KOPT-K1 (cell line): ENCODE measurements around the gene CHI3L2.
A peak's percentile ranks its signal among the peaks of the same experiment; 100 is the strongest.

ENCODE experiments used
- H3K27ac ChIP-seq: fragments of 200-600 bp; sonication (generic); 2 replicates; pipeline ENCODE4 v1.5.1; 2016; ENCODE audit warnings: antibody characterized with exemption, mild to moderate bottlenecking, low read depth, low read length; ENCODE audit not compliant: poor library complexity, severe bottlenecking
- H3K36me3 ChIP-seq: fragments of 200-600 bp; sonication (generic); 2 replicates; pipeline ENCODE4 v1.5.1; 2017; ENCODE audit warnings: antibody characterized with exemption, mild to moderate bottlenecking, low read length, moderate library complexity; ENCODE audit not compliant: insufficient read depth
- H3K9me3 ChIP-seq: fragments of 200-600 bp; sonication (generic); 2 replicates; pipeline ENCODE4 v1.5.1; 2017; ENCODE audit warnings: antibody characterized with exemption, low read length, mild to moderate bottlenecking; ENCODE audit not compliant: insufficient read depth, poor library complexity, severe bottlenecking

The CHI3L2 gene

DNA sequence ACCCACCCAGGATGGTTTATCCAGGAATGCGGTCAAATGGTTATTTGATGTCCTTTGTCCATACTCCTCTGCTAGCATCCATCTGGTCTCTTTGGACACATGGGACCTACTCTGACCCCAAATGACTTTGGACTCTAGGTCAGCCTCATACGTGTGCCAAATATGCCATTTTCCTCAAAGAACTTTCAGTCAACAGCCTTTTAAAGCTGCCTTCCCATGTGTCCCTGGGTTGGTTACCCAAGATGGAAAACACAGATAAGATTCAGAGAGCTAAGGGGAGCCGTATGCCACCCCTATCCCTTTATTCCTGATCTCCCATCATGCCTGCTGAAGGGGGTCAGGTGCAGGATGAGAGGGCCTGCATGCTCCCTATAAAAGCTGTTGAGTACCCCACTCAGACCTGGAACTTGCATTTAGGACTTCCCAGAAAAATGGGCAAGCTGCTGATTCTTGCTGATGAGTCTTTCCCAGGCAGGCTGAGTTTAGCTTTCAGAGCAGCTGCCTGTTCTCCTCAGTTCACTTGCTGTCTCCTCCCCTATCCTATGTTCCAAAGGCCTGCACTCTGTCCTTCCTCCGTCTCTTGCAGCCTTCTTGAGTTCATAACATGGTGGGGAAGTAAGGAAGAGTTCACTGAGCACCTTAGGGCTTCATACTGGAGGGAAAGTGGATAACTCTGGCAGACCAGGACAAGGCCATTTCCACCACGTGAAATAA is 19.8 kb downstream of the CHI3L2 start:
- H3K36me3 ChIP-seq, result peaks cover 35% of the 10 kb centered on the region
- no peak overlapping the region for H3K27ac ChIP-seq
- H3K9me3 ChIP-seq, result no peaks in the 10 kb centered on the region

DNA sequence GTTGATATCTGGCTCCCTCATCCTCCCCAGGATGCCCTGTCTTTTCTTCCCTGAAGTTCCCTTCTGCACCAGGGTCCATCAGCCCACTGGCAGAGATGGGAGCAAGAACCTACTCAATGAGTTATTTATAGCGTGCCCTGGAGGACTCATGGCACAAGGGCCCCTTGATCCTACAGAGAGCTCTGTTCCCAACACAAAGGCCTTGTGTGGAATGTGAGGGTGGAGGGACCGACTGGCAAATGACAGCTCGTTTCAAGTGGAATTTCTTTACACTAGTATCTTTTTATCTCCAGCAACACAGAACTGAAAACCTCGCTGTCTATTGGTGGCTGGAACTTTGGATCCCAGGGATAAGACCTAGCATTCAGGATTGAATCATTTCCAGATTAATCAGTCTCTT is 22.4 kb downstream of the CHI3L2 start:
- H3K36me3 ChIP-seq, result peaks cover 8% of the 10 kb centered on the region
- no peak overlapping the region for H3K27ac ChIP-seq
- H3K9me3 ChIP-seq, result no peaks in the 10 kb centered on the region

DNA sequence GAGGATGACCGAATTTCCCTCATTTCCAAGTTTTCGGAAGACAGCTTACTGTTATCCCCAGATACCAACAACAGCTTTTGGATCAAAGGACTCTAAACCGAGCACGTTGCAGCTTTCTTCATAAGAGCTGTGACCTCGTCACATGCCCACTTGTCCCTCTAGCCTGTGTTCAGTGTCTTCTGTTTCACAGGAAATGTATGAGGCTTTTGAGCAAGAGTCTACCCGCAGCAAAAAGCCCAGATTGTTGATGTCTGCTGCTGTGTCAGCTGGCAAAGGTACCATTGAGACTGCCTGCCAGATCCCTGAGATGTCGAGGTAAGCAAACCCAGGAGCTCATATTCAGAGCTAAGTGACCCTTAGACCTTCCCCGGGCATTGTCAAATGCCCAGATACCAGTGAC is 24.1 kb downstream of the CHI3L2 start:
- H3K36me3 ChIP-seq, result no peaks in the 10 kb centered on the region

DNA sequence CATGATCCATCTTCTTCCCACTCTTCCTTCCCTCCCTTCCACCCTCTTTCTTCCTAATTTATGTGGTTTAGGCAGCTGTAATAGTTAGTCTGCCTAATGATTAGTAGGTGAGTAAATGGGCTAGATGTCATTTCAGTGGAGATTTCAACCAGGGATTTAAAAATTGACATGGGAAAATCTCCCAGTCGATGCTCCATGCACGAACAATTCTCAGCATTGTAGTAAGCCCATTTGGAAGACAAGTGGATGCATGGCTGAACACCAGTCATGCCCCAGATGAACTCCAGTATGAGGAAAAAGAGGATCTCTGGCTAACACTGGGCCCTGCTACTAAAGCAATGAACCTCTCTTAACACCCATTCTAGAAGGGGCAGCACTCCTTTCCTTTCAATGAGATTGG is 25.3 kb downstream of the CHI3L2 start:
- Histone ChIP-seq H3K36me3 (no peaks in the 10 kb centered on the region), H3K27ac (no peak overlapping the region), H3K9me3 (no peaks in the 10 kb centered on the region)

More for the DNA sequence above, 24.1 kb downstream of the CHI3L2 start:
- no peaks in the 10 kb centered on the region for H3K9me3 ChIP-seq
- H3K27ac ChIP-seq, result peak overlapping the region; percentile 15

DNA sequence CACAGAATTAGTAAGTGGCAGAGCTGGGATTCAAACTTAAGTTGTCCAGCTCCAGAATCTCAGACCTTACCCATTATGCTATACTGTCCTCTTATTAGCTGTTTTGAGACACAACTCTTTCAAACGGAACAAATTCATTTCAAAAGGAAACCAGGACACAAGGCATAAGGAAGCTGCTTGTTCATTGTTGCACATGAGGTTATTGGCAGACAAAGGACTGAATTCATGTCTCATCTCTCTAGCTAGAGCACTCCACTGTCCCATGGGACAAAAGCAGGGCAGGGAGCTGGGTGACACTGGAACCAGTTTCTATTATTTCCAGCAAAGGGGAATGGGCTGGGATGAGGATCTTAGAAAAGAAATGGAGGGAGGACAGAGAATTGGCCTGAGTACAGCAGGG is 26.4 kb downstream of the CHI3L2 start:
- no peak overlapping the region for H3K27ac ChIP-seq
- H3K9me3 ChIP-seq, result no peaks in the 10 kb centered on the region
- no peaks in the 10 kb centered on the region for H3K36me3 ChIP-seq

DNA sequence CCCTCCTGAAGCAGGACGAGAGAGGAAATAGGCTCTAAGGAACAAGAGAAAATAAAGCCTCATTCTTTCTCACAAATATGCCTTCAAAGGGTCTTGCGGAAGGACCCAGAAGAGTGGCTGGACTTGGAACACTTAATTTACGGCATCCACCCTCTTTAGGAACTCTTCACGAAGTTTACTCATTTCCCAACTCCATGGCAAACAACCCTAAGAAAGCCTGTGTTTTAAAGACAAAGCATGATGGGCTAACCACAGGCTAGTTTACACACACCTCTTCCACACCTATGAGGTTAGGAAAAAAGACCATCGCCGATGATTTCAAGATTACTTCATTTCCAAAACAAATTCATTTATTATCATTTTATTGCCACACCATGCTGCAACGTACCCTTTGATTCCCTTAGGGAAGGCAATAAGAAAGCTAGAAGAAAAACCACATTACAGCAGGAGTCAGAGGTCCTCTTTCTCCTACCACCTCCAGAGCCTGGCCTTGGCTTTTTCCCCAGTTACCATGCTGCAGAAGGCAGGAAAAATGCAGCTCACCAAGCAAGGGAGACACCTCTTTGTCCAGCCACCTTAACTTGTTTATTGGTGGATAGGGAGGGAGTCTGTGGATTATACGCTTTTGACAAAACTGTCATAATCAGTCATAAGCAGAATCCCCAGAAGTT is 29.6 kb downstream of the CHI3L2 start:
- no peaks in the 10 kb centered on the region for H3K36me3 ChIP-seq
- no peaks in the 10 kb centered on the region for H3K9me3 ChIP-seq

DNA sequence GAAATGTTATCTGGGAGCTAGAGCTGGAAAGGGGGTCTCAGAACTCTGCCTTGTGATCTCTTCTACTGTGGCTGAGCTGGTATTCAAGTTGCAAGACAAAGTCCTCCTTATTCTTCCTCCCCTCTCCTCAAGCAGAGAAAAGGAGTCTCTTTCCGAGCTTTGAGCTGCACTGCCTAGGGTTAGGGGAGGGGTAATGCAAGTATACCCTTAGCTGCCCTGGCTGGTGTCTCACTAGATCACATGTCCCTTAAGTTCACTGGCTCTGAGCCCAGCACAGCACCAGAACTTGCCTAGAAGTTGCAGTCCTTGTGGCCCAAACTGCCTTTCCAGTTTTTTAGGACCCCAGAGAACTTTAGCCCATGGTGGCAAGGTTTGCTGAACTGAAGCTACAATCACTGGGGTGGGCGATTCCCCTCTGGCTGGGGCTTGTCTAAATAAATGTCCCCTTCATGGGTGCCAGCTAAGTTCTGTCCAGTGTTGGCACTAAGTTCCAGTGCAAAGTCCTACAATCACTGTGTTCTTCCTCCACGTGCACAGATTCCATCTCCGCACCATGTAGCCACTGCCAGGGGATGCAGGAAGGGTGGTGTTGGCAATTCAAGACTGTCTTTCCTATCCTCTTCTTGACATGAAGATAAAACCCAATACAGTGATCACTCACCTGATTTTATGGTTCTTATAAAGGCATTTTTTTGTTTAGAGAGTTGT is 40.4 kb downstream of the CHI3L2 start:
- Histone ChIP-seq H3K27ac (no peak overlapping the region), H3K9me3 (no peaks in the 10 kb centered on the region), H3K36me3 (no peaks in the 10 kb centered on the region)

More for the DNA sequence above, 29.6 kb downstream of the CHI3L2 start:
- H3K27ac ChIP-seq, result no peak overlapping the region

DNA sequence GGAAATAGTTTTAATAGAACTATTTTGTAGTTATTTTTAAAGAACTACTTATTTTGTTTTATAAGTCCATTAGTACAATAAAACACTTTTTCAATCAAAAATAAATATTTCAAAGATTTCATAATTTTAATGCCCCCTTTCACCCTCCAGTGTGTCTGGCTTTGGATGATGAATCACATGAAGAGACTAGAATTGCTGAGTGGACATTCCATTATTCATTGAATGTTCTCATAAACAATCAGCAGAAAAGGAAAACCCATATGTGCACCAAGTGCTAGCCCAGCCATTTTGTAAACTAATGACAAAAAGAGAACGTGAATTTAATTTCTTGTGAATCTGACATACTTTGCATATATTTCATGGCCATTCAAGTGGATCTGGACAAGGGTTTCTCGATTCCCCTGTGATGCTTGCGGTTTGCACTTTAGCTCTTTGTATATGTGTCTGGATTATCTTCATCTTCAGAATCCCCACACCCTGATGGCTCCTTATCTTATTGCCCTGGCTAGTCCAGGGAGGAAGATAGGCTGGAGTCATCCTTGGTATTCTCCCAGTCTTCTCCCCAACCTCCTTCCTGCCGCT is 42.4 kb downstream of the CHI3L2 start:
- no peaks in the 10 kb centered on the region for H3K9me3 ChIP-seq

DNA sequence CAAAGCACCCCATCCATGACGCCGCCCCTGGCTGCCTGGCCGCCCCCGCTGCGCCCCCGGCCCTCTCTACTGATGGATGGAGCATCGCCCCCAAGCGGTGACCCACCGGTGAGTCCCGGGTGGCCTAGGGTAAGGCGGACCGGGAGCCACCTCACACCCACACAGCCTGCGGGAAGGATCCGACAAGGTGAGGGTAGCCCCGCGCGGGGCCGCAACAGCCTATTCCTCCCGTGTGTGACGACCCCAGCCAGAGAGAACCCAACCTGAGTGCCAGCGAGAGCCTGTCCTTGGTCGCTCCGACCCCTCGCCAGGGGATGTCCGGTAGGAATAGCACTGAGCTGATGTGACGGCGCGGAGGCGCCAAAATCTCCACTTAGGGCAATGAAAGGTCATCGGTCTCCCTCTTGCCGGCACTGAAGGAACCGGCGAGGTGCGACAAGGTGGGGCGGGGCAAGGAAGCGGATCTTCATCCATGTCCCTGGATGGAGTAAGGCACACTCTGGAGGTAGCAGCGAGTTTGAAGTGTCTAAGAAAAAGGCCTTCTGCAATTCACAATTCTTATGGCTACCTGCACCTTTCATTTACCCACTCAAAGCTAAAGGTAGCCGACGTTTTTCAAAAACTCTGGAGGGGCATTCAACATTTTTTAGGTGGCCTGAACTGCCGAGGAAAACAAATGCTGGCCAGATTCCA is 43.4 kb downstream of the CHI3L2 start:
- Histone ChIP-seq H3K36me3 (no peaks in the 10 kb centered on the region), H3K27ac (no peak overlapping the region), H3K9me3 (no peaks in the 10 kb centered on the region)

More for the DNA sequence above, 42.4 kb downstream of the CHI3L2 start:
- Histone ChIP-seq H3K27ac (no peak overlapping the region), H3K36me3 (no peaks in the 10 kb centered on the region)

DNA sequence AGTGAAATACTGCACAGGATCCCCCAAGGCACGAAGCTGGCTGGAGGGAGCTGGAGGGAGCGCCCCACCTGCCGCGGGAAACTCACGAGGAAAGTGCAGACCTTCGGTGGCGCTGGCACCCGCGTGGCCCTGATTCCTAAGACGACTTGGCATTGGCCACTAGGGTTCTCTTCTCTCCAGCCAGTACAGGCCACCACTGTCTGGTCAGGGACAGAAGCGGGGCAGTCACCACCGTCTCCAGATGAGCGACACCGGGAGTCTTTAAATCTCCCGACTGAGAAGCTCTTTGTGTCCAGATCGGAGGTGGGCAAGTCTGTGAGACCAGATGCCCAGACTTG is 43.9 kb downstream of the CHI3L2 start:
- no peak overlapping the region for H3K27ac ChIP-seq
- no peaks in the 10 kb centered on the region for H3K36me3 ChIP-seq
- H3K9me3 ChIP-seq, result no peaks in the 10 kb centered on the region

DNA sequence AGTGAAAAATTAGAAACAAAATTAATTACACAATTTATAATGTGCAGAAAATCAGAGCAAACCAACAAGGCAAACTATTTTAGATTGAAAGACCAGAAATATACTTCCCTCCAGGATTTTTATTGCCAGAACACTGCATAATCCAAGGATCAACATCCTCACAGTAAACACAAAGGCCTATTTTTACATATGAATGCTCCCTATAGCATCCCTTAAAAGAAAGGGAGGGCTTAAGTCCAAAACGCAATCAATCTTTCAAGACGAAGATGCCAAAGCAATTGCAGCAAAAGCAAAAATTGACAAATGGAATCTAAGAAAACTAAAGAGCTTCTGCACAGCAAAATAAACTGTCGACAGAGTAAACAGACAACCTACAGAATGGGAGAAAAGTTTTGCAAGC is 44.6 kb downstream of the CHI3L2 start:
- Histone ChIP-seq H3K36me3 (no peaks in the 10 kb centered on the region), H3K27ac (no peak overlapping the region)

DNA sequence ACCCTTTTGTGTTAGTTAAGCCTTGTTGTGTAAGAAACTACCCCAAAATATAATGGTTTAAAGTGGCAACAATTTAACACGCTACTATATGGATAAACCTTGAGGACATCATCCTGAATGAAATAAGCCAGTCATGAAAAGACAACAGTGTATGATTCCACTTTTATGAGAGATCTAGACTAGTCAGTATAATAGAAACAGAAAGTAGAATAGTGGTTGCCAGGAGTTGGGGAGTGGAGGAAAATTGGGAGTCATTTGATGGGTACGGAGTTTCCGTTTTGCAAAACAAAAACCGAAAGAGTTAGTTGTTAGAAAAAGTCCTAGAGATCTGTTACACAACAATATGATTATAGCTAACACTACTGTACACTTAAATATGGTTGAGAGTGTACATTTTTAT is 47.1 kb downstream of the CHI3L2 start:
- Histone ChIP-seq H3K36me3 (no peaks in the 10 kb centered on the region), H3K27ac (no peak overlapping the region)

More for the DNA sequence above, 44.6 kb downstream of the CHI3L2 start:
- H3K9me3 ChIP-seq, result no peaks in the 10 kb centered on the region

DNA sequence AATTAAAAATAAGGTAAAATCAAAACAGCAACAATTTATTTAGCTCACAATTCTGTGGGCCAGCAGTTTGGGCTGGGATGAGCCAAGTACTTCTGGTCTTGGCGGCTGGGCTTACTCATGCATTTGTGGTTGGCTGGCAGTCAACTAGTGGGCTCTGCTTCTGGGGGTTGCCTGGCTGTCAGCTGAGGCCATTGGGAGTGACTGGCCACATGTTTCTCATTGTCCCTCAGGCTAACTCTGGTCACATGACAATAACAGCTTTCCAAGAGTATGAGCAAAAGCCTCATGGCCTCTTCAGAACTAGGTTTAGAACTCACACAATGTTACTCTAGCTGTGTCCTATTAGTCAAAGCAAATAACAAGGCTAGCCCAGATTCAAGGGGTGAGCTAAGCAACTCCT is 47.6 kb downstream of the CHI3L2 start:
- Histone ChIP-seq H3K27ac (no peak overlapping the region), H3K36me3 (no peaks in the 10 kb centered on the region), H3K9me3 (no peaks in the 10 kb centered on the region)

More for the DNA sequence above, 47.1 kb downstream of the CHI3L2 start:
- H3K9me3 ChIP-seq, result no peaks in the 10 kb centered on the region

DNA sequence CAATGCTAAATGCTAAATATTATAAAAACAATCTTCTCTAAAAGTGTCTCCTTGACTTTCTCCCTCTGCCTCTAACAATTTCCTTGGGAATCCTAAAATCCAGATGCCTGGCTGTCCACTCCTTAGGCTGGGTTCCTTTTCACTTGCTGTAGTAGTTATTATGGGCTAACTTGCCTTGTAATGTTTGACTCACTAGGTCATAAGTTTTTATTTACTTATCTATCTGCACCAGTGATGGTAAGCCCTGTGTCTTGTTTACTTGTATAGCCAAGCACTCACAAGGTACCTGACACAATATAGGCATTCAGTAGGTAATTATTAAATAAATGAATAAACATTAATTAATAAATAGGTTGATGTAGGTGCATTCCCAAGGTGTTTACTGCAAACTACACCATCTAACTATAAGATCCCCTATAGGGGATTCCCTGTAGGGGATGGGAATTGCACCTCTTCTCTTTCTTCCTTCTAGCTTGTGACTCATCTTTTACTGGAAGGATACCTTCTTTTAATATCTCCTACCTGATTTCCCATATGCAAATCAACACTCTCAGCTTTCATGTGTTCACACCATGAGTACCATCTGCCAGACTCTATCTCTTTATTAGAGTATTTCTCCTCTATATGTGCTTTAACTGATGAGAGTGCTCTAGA is 48.4 kb downstream of the CHI3L2 start:
- no peaks in the 10 kb centered on the region for H3K9me3 ChIP-seq
- H3K27ac ChIP-seq, result no peak overlapping the region
- no peaks in the 10 kb centered on the region for H3K36me3 ChIP-seq
